HG03135 (cell line): ENCODE data around the gene ZFP57.

Source experiments
- ATAC-seq: cut with Tn5 transposase; IDR thresholded peaks from one replicate; pipeline ENCODE4 v1.9.1; 2021; ENCODE audit warnings: mild to moderate bottlenecking, moderate library complexity; ENCODE audit not compliant: unreplicated experiment

Gene ZFP57

GRCh38 chr6:29627755-29628418 is 53.1 kb downstream of the ZFP57 start:
- ATAC-seq: no peak

DNA sequence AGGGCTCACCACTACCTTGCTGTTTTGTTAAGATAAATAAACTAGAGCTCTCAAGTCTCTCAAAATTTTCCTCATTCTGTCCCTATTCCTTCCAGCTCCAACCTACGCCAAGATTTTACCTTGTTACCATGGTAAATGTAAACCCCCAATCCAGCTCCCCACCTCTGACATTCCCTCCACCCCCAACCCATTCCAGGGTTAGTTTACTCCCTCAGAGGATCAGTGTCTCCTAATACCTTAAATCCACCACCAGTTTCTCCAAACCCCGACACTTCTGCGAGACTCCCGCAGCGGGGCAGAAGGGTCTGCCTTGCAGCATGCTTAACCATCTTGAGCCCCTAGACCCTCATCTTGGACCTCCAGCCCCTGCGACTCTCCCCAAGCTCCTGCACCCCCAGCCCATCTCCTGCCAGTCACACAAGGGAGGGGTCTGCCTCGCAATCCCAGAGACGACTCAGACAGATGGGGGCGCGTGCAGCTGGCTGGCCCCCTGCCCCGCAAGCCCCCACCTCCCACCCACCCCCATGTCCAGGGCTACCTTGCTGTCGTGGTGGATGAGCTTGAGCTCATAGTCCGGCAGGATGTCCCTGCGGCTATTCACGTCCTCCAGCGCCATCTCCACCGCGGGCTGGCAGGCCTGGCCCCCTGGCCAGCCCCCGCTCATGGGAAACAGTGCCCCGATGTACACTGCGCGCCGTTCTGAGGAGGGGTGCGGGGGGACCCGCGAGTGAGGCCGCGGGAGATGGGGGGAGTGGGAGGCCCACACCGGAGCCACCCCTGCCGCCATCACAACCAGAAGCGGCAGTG is 53.8 kb downstream of the ZFP57 start:
- no peak for ATAC-seq

GRCh38 chr6:29625337-29625930 is 55.5 kb downstream of the ZFP57 start:
- no peak for ATAC-seq

GRCh38 chr6:29624520-29624961 is 56.4 kb downstream of the ZFP57 start:
- no peak for ATAC-seq
